Spleen (tissue), 11 donors: ENCODE data around the gene CSH2. TPM values are rescaled to one million over a fixed set of nuclear protein-coding genes. Genes with fewer than 3 reads are reported as not detected.
"Not testable (repeated sequence)": the region's sequence is repeated elsewhere in the genome, so short reads cannot be mapped to it uniquely, and the experiment has no call there.

Experiments used
- DNase-seq: peaks from one replicate; pipeline ENCODE4 v3.0.0-alpha.2; 2020
- H3K27ac ChIP-seq, 8 donors: fragments of 200-600 bp; sonication (generic) in 7 of 8; 1 replicate in 4 of 8; 2 replicates in 4 of 8; pipeline versions ENCODE4 v1.5.0 to v1.8.0; 2016 to 2021; ENCODE audit warnings: inconsistent platforms in 4 of 8, mild to moderate bottlenecking in 4 of 8, moderate library complexity in 1 of 8
- H3K27me3 ChIP-seq, 7 donors: fragments of 200-600 bp; sonication (generic) in 6 of 7; replicated peaks in 1 of 7; 1 replicate in 4 of 7; 2 replicates in 3 of 7; pipeline versions ENCODE4 v1.5.0 to v1.8.0; 2016 to 2021; ENCODE audit warnings: inconsistent platforms in 3 of 7, mild to moderate bottlenecking in 1 of 7
- H3K36me3 ChIP-seq, 6 donors: fragments of 200-600 bp; sonication (generic) in 5 of 6; 1 replicate in 4 of 6; 2 replicates in 2 of 6; pipeline versions ENCODE4 v1.5.0 to v1.8.0; 2016 to 2021; ENCODE audit warnings: inconsistent platforms in 2 of 6
- H3K4me1 ChIP-seq, 6 donors: fragments of 200-600 bp; sonication (generic) in 5 of 6; 1 replicate in 3 of 6; 2 replicates in 3 of 6; pipeline versions ENCODE4 v1.5.0 to v1.8.0; 2016 to 2021; ENCODE audit warnings: inconsistent platforms in 3 of 6
- H3K4me3 ChIP-seq, 8 donors: fragments of 200-600 bp; sonication (generic) in 7 of 8; 1 replicate in 4 of 8; 2 replicates in 4 of 8; pipeline versions ENCODE4 v1.5.0 to v1.8.0; 2016 to 2021; ENCODE audit warnings: inconsistent platforms in 4 of 8, mild to moderate bottlenecking in 4 of 8, moderate library complexity in 2 of 8
- H3K9me3 ChIP-seq, 8 donors: fragments of 200-600 bp; sonication (generic) in 7 of 8; 1 replicate in 4 of 8; 2 replicates in 4 of 8; pipeline versions ENCODE4 v1.5.0 to v1.8.0; 2016 to 2021; ENCODE audit warnings: inconsistent platforms in 4 of 8
- CTCF ChIP-seq, 11 experiments: fragments of 200-600 bp in 7 of 11; fragments of 450-650 bp in 4 of 11; sonication (generic) in 4 of 11; IDR thresholded peaks in 8 of 11; conservative IDR thresholded peaks in 3 of 11; 1 replicate in 7 of 11; 2 replicates in 4 of 11; pipeline versions ENCODE4 v1.4.0 to v1.8.0; 2016 to 2021; ENCODE audit warnings: antibody characterized with exemption in 11 of 11, inconsistent platforms in 4 of 11, mild to moderate bottlenecking in 1 of 11
- WGBS, 5 donors: extraction: QIAGEN DNeasy Blood & Tissue Kit in 3 of 5; methylation state at CpG; one replicate each; pipeline versions ENCODE4 v1.1.5 to v1.1.7; 2013 to 2018; 5-methylcytosine and 5-hydroxymethylcytosine counted together
- intact Hi-C: fragments of 100-400 bp; cut with DNase I; formaldehyde crosslinking; loops from one replicate; pipeline ENCODE4 v1.15.0; 2023; ENCODE audit warnings: low total_unique reads
- polyA plus RNA-seq, 3 donors: library from polyadenylated mRNA; stranded (reverse); fragments of 200-250 nt; gene quantifications; one replicate each; pipeline ENCODE4 v1.2.1, GENCODE V29; 2013
- total RNA-seq, 7 donors: library from RNA; depleted of rRNA in 3 of 7; stranded (reverse); fragments of >200 nt in 3 of 7; fragmentation: NEBNext Ultra II Directional in 4 of 7; extraction: Animal tissue kit (Norgen Biotek cat#: 25700) in 4 of 7; gene quantifications; one replicate each; pipeline versions ENCODE4 v1.1.0 to v1.2.1, GENCODE V29; 2016 to 2021
- donor health status: healthy with polysubstance abuse.
- donor health status: DM: no; HTN: no; CAD: no; lungs with moderate emphysema.
- donor health status: DM: no; HTN: no; CAD: no.
- donor health status: Bipolar disorder and iron deficiency.
- donor health status: healthy.
- donor health status: DM: no; HTN: no; CAD: no.
- donor health status: DM: yes; HTN: yes; CAD: no.

The CSH2 gene
- total and polyA plus RNA-seq, 10 donors, result not detected

GRCh38 chr17:63907161-63907778 is 33.8 kb upstream of the CSH2 start:
- H3K9me3 ChIP-seq, H3K27ac ChIP-seq, DNase-seq, intact Hi-C loops, H3K4me3 ChIP-seq, H3K36me3 ChIP-seq, H3K27me3 ChIP-seq: not testable (repeated sequence)
- H3K4me1 ChIP-seq, result peaks cover 0 to 14% (median 6%) of the 10 kb centered on the region in 6 donors
- peak in 1 of 11 experiments; percentile 11 for TF ChIP-seq CTCF (IDR thresholded peaks at IDR 0.05 in 8 of 11, conservative IDR thresholded peaks at IDR 0.05 in 3 of 11)
- WGBS, 5 donors, result 75 to 79% (median 77%) methylated on average over 10 to 12 of the region's 12 CpGs

- 91 to 95% (median 94%) methylated on average over 8 of the region's 8 CpGs for WGBS, 5 donors
- H3K4me3 ChIP-seq, H3K36me3 ChIP-seq, DNase-seq, H3K4me1 ChIP-seq, H3K27ac ChIP-seq, intact Hi-C loops, H3K9me3 ChIP-seq, H3K27me3 ChIP-seq: not testable (repeated sequence)
Measured at GRCh38 chr17:63904796-63905195, 31.3 kb upstream of the CSH2 start.

- DNase-seq, H3K4me3 ChIP-seq, intact Hi-C loops, H3K36me3 ChIP-seq, H3K27ac ChIP-seq, H3K9me3 ChIP-seq, H3K4me1 ChIP-seq, H3K27me3 ChIP-seq: not testable (repeated sequence)
- peak in 9 of 11 experiments; percentile 24 to 68 (median 52) for TF ChIP-seq CTCF (IDR thresholded peaks at IDR 0.05 in 8 of 11, conservative IDR thresholded peaks at IDR 0.05 in 3 of 11)
- 22 to 27% (median 24%) methylated on average over 5 of the region's 5 CpGs for WGBS, 5 donors
Measured at GRCh38 chr17:63903787-63904201, 30.3 kb upstream of the CSH2 start.

GRCh38 chr17:63901971-63902370 is 28.5 kb upstream of the CSH2 start:
- H3K4me3 ChIP-seq, H3K9me3 ChIP-seq, H3K27ac ChIP-seq, H3K4me1 ChIP-seq, H3K27me3 ChIP-seq, H3K36me3 ChIP-seq, DNase-seq: not testable (repeated sequence)
- intact Hi-C loops, result loop anchor here (2.0 kb wide), 1 partner anchor 19 kb away; no protein-coding TSS in a partner anchor
- 84 to 91% (median 87%) methylated on average over 2 of the region's 2 CpGs for WGBS, 5 donors

- 83 to 92% (median 85%) methylated on average over 5 to 6 of the region's 6 CpGs for WGBS, 5 donors
- intact Hi-C loops, H3K36me3 ChIP-seq, H3K4me1 ChIP-seq, H3K4me3 ChIP-seq, H3K27ac ChIP-seq, H3K9me3 ChIP-seq, H3K27me3 ChIP-seq, DNase-seq: not testable (repeated sequence)
Measured at GRCh38 chr17:63898899-63899798, 25.7 kb upstream of the CSH2 start.

GRCh38 chr17:63896524-63897354 is 23.3 kb upstream of the CSH2 start, which contains the start of gene CSH1:
CSH1 (minus strand) TSS chr17:63896574; CDS start chr17:63896511, 63 bp downstream.
- 87 to 97% (median 90%) methylated on average over 5 to 11 of the region's 14 CpGs for WGBS, 5 donors
- H3K36me3 ChIP-seq, H3K4me3 ChIP-seq, intact Hi-C loops, H3K9me3 ChIP-seq, H3K27me3 ChIP-seq, DNase-seq, H3K4me1 ChIP-seq, H3K27ac ChIP-seq: not testable (repeated sequence)

- H3K4me3 ChIP-seq, H3K27me3 ChIP-seq, H3K36me3 ChIP-seq, H3K9me3 ChIP-seq, H3K4me1 ChIP-seq, intact Hi-C loops, DNase-seq, H3K27ac ChIP-seq: not testable (repeated sequence)
- WGBS, 5 donors, result 72 to 84% (median 82%) methylated on average over 4 to 10 of the region's 10 CpGs
Measured at GRCh38 chr17:63894821-63895220, 21.3 kb upstream of the CSH2 start.

GRCh38 chr17:63894021-63894420 is 20.5 kb upstream of the CSH2 start:
- intact Hi-C loops, H3K4me1 ChIP-seq, H3K36me3 ChIP-seq, H3K27me3 ChIP-seq, H3K4me3 ChIP-seq, H3K9me3 ChIP-seq, H3K27ac ChIP-seq, DNase-seq: not testable (repeated sequence)
- WGBS, 5 donors, result 72 to 90% (median 75%) methylated on average over 2 to 3 of the region's 3 CpGs
